CD4-positive, alpha-beta T cell treated with Interleukin-6 at 100 ng/mL for 8 hours (primary cell): Measurements from ENCODE around the gene PRPH.
A peak's percentile ranks its signal among the peaks of the same experiment; 100 is the strongest.
"Not testable (repeated sequence)": the region's sequence is repeated elsewhere in the genome, so short reads cannot be mapped to it uniquely, and the experiment has no call there.

Source experiments
- DNase-seq: peaks from one replicate; pipeline ENCODE4 v3.0.0-alpha.2; 2020; ENCODE audit warnings: mixed read lengths, low spot score

PRPH gene

DNA sequence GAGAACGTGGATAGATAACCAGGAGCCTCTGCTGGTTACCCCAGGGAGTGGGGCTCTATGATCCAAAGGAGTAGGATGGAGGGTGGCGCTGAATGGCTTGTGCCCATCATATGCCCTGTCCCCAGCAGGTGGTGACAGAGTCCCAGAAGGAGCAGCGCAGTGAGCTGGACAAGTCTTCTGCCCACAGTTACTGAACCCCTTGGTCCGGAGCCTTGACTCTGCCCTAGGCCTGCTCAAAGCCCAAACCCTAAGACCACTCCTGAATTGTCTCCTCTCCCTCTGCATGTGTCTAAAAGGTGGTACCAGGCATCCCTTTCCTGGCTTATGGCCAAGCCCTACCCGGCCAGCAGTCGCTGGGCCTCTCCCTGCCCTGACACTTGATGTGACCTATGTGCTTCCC is 3.2 kb downstream of the PRPH start:
- DNase-seq: no peak

DNA sequence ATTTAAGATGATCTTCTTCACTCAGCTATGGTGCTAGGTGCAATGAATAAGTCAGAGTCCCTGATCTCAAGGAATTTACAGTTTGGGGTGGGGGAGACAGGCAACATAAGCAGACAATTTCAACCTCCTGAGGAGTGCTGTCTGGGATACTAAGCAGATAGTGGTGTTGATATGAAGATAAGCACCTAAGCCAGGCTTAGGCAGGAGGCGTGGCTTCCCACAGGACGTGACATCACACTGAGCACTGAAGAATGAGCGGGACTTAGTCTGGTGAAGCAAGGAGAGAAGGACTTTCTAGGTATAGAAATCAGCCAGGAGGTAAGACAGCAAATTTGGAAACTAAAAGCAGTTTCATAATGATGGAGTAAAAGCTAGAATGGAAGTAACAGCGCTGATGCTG is 6.8 kb downstream of the PRPH start:
- no peak for DNase-seq

DNA sequence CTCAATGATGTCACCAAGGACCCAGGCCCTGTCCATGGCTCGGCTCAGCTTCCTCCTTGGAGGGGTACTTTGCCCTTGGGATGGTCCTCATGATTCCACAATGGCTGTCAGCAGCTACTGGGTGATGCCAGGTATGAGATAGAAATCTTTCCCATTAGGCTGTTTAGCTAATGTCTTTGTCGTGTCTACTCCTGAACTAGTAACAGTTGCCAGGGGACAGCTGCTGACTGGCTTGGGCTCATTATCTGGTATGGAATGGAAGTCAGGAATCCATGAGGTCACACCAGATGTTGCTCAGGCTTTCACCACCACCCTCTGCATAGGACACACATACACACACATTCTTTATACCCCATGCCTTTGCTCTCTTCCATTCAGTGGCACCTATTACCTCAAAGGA is 9.2 kb downstream of the PRPH start:
- DNase-seq: no peak

DNA sequence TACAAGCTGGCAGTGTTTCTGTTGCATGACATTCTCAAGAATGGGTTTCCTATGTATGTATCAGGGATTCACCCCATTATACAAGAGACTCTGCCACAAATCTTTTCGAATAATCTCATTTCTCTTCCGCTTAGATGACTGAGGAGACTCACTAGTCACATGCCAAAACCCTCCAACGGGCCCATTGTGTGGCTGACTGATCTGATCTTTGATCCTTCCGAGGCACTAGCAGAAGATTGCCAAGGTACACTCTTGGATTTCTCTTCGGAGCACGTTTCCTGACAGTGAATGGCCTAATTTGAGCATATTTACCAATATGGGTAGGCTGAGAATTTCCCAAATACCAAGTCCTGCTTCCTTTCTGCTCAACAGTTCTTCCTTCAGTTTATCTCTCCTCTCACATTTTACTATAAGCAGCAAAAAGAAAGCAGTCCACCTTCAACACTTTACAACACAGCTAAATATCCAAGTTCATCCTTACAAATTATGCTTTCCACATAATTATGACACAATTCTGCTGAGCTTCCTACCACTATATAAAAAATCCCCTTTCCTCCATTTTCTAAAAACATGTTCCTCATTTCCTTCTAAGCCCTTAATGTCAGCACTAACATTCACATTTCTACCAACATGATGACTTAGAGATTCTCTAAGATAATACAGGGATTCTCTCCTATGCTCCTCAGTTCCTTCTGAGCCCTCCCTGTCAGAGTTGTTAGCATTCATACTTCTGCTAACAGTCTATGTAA is 11.0 kb downstream of the PRPH start:
- DNase-seq: no peak

DNA sequence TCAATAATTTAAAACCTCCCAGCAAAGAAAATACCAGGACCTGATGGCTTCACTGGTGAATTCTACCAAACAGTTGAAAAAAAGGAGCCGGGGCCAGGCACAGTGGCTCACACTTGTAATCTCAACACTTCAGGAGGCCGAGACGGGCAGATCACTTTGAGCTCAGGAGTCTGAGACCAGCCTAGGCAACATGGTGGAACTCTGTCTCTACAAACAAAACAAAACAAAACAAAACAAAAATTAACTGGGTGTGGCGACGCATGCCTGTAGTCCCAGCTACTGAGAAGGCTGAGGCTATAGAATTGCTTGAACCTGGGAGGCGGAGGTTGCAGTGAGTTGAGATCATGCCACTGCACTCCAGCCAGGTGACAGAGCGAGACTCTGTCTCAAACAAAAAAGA is 14.4 kb downstream of the PRPH start:
- no peak for DNase-seq

DNA sequence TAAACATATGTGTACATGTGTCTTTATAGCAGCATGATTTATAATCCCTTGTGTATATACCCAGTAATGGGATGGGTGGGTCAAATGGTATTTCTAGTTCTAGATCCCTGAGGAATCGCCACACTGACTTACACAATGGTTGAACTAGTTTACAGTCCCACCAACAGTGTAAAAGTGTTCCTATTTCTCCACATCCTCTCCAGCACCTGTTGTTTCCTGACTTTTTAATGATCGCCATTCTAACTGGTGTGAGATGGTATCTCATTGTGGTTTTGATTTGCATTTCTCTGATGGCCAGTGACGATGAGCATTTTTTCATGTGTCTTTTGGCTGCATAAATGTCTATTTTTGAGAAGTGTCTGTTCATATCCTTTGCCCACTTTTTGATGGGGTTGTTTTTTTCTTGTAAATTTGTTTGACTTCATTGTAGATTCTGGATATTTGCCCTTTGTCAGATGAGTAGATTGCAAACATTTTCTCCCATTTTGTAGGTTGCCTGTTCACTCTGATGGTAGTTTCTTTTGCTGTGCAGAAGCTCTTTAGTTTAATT is 15.6 kb downstream of the PRPH start:
- not testable (repeated sequence) for DNase-seq

DNA sequence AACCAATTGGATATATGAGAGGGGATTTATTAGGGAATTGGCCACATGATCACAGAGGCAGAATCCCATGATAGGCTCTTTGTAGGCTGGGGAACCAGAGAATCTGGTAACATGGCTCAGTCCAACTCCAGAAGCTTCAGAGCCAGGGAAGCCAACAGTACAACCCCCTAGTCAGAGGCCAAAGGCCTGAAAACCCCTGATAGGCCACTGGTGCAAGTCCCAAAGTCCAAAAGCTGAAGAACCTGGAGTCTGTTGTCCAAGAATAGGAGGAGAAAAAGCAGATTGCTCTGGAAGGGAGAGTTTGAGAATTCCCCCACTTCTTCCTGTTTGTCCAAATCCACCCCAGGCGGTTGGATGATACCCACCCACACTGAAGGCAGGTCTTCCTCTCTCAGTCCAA is 19.9 kb downstream of the PRPH start:
- no peak for DNase-seq

DNA sequence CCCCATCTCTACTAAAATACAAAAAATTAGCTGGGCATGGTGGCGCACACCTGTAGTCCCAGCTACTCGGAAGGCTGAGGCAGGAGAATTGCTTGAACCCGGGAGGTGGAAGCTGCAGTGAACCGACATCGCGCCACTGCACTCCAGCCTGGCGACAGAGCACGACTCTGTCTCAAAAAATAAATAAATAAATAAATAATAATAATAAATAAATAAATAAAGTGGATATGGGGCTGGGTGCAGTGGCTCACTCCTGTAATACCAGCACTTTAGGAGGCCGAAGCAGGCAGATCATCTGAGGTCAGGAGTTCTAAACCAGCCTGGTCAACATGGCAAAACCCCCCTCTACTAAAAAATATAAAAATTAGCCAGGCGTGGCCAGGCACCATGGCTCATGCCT is 22.2 kb downstream of the PRPH start:
- DNase-seq: not testable (repeated sequence)

DNA sequence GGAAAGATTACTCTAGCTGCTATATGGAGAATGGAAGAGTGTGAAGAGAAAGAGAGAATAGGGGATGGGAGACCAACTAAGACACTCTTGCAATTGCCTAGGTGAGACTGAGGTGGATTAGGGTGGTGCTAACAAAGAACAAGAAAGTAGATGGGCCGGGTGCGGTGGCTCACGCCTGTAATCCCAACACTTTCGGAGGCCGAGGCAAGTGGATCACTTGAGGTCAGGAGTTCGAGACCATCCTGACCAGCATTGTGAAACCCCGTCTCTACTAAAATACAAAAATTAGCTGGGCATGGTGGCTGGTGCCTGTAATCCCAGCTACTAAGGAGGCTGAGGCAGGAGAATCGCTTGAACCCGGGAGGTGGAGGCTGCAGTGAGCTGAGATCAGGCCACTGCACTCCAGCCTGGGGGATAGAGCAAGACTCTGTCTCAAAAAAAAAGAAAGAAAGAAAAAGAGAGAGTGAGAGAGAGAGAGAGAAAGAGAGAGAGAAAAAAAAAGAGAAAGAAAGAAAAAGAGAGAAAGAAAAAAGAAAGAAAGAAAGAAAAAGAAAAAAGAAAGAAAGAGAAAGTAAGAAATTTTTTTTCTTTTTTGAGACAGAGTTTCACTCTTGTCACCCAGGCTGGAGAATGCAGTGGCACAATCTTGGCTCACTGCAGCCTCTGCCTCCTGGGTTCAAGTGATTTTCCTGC is 25.6 kb downstream of the PRPH start:
- not testable (repeated sequence) for DNase-seq

DNA sequence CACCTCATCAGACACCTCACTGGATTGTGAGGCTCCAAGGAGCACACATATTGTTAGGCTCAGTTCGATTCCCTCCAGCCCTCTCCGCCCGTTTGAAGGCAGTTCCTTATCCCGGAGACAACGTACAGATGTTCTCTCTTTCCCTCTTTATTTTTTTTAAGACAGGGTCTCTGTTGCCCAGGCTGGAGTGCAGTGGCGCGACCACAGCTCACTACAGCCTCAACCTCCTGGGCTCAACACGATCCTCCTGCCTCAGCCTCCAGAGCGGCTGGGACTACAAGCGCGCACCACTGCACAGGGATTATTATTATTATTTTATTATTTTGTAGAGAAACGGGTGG is 27.4 kb downstream of the PRPH start:
- no peak for DNase-seq

DNA sequence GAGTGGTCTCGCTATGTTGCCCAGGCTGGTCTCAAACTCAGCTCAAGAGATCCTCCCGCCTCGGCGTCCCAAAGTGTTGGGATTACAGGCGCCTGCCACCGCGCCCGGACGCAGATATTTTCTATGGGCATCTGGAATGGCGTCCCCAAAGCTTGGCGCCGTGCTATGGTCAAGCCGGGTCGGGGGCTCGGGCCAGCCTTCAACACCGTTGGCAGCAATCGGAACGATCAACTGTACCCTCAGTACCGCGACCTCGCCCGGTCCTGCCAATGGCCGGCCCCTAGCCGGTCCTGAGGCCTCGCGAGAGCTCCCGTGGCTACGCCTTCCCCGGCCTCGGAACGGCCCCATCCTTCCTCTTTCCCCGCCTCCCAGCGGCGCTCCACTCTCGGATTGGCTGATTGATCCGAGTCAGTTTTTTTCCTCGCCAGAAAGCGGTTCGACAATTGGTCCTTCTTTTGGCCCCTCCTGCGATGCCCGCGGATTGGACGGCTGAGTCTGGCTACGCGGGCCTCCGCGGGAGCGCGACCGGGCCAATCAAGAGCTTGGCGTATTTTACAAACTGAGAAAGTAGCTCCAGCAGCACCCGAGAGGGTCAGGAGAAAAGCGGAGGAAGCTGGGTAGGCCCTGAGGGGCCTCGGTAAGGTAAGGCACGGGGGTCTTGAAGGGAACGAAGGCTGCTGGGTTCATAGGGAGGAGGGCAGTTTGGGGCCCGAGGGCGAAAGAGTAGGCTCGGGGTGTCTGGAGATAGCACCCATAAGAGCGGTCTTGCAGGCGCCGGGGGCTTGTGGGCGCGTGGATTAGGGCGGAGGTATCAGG is 28.0 kb downstream of the PRPH start, which contains the start of gene TROAP:
TSS of gene TROAP (plus strand) at position 548 of the 816 bp plus-strand sequence. CDS start 354 bp downstream, outside the sequence.
- DNase-seq: peak; percentile 97

DNA sequence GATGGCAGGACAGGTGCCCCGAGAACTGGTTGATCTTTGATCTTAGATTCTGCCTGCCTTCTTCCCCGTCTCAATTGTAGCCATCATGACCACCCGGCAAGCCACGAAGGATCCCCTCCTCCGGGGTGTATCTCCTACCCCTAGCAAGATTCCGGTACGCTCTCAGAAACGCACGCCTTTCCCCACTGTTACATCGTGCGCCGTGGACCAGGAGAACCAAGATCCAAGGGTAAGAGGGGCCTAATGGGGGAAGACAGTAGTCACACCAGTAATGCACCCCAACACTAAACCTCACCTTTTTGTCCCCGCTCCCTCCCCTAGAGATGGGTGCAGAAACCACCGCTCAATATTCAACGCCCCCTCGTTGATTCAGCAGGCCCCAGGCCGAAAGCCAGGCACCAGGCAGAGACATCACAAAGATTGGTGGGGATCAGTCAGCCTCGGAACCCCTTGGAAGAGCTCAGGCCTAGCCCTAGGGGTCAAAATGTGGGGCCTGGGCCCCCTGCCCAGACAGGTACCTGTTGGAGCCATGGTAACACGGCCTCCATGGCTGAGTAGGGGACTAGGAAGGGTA is 28.7 kb downstream of the PRPH start:
- no peak for DNase-seq

DNA sequence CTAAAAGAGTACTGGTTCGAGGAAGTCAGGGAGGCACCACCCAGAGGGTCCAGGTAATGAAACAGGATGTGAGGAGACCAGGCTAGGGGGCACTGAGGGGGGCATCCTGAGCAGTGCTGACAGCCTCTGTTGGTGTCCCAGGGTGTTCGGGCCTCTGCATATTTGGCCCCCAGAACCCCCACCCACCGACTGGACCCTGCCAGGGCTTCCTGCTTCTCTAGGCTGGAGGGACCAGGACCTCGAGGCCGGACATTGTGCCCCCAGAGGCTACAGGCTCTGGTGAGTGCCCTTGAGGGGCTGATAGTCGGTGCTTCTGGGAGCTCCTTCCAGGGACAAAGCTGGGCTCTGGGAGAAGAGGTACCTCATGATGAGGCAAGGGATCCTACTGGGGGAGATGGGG is 30.7 kb downstream of the PRPH start:
- DNase-seq: no peak

DNA sequence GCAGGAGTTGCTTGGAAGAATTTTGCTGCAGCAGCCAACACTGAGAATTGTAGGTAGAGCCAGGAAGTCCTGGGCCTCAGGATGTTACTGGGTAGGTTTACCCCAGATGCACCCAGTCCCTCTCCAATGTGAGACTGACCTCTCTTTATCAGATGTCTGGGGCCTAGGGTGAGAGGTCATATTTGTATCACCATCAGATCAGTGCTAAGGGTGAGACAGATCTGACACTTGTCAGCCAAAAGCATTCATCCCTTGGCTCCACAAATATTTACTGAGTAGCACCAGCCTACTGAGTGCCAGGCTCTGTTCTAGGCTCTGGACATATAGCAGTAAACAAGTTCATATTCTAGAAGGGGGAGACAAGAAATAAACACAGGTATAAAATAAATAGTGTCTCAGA is 32.4 kb downstream of the PRPH start:
- DNase-seq: no peak

DNA sequence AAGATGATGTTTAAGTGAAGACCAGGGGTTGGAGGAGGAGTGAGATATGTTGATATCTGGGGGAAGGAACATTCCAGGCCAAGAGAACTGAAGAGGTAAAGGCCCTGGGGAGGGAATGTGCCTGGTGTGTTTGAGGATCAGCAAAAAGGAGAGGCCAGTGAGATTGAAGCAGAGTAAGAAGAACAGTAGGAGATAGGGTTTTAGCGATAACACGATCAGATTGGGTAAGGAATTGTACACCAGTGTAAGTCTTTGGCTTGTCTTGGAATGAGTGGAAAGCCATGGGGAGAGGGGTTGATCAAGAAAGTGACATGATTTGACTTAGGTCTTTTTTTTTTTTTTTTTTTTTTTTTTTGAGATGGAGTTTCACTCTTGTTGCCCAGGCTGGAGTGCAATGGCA is 32.9 kb downstream of the PRPH start:
- DNase-seq: no peak

DNA sequence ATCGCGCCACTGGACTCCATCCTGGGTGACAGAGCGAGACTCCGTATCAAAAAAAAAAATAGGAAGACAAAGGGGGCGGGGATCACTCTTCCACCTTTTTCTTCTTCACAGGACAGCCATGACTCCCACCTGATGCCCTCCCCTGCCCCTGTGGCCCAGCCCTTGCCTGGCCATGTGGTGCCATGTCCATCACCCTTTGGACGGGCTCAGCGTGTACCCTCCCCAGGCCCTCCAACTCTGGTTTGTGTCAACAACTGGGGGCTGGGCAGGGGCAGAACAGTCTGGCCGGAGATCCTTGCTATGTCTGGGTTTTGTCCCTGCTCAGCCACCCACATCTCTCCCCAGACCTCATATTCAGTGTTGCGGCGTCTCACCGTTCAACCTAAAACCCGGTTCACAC is 33.9 kb downstream of the PRPH start:
- no peak for DNase-seq

DNA sequence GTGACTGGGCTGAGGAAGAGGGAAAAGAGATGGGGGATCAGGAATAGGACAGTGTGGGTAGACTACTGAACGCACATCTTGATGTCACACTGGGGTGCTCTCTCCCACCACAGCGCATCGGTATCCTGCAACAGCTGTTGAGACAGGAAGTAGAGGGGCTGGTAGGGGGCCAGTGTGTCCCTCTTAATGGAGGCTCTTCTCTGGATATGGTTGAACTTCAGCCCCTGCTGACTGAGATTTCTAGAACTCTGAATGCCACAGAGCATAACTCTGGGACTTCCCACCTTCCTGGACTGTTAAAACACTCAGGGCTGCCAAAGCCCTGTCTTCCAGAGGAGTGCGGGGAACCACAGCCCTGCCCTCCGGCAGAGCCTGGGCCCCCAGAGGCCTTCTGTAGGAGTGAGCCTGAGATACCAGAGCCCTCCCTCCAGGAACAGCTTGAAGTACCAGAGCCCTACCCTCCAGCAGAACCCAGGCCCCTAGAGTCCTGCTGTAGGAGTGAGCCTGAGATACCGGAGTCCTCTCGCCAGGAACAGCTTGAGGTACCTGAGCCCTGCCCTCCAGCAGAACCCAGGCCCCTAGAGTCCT is 35.2 kb downstream of the PRPH start:
- no peak for DNase-seq

DNA sequence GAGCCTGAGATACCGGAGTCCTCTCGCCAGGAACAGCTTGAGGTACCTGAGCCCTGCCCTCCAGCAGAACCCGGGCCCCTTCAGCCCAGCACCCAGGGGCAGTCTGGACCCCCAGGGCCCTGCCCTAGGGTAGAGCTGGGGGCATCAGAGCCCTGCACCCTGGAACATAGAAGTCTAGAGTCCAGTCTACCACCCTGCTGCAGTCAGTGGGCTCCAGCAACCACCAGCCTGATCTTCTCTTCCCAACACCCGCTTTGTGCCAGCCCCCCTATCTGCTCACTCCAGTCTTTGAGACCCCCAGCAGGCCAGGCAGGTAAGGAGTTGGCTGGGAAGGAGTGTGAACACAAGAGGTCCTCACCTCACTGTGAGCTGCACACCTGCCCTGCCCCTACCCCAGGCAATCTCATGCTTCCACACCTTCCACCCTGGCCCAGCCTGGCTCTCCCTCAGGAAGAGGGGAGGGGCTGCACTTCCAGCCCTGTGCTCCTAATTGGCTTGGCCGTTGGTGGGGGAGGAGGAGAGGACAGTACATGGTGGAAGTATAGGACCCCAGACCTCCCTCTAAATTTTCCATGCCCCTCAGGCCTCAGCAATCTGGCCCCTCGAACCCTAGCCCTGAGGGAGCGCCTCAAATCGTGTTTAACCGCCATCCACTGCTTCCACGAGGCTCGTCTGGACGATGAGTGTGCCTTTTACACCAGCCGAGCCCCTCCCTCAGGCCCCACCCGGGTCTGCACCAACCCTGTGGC is 35.9 kb downstream of the PRPH start:
- no peak for DNase-seq

DNA sequence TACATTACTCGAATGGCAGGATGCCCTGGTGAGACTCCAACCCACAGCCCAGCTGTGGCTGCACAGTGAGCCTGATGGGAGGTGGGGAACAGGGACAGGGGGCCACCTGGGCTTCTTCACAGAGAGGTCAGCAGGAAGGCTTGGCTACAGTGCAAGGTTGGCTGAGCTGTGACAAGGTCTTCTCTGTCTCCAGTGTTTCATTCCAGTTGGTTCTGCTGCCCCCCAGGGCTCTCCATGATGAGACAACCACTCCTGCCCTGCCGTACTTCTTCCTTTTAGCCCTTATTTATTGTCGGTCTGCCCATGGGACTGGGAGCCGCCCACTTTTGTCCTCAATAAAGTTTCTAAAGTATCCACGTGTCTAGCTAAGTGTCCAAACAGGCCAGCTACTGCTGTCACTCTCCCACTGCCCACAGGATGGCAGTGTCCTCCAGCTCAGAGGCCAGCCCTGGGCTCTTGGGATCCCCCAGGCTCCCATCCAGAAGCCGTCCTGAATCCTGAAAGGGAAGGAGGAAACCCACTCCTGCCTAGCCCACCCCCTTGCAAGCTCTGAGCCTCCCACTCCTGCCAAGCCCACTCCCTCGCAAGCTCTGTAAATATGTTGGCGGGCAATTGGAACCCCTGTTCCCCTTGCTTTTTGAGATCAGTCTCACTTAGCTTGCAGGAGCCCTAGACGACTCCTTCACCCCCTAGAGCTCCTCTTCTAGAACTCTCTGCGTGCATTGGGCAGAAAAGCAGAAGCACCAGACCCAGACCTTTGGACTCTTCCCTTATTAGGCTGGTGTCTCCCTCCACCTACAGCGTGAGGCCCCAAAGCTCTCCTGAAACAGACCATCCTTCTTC is 36.7 kb downstream of the PRPH start:
- no peak for DNase-seq

DNA sequence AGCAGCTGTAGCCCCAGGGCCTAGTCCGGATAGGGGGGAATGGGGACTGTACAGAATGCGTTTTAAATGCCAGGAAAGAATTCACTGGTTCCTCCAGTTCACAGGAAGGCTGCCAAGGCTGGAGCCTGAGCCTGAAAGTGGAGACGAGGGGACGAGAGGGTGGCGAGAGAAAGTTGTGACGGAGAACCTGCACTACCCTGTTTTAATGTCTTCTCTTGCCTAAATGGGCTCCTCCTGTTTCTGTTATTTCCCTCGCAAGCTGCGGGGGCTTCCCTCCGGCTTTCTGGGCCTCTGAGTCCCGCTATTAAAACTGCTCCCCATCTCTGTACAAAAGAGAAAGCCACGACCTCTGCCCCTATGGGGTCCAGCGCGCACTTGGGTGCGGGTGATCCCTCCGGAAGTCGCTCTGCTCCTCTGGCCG is 37.5 kb downstream of the PRPH start:
- DNase-seq: no peak
